ENCODE results near the gene SYNM.
"Not testable (repeated sequence)": the region's sequence is repeated elsewhere in the genome, so short reads cannot be mapped to it uniquely, and the experiment has no call there.

Gene SYNM, protein sequence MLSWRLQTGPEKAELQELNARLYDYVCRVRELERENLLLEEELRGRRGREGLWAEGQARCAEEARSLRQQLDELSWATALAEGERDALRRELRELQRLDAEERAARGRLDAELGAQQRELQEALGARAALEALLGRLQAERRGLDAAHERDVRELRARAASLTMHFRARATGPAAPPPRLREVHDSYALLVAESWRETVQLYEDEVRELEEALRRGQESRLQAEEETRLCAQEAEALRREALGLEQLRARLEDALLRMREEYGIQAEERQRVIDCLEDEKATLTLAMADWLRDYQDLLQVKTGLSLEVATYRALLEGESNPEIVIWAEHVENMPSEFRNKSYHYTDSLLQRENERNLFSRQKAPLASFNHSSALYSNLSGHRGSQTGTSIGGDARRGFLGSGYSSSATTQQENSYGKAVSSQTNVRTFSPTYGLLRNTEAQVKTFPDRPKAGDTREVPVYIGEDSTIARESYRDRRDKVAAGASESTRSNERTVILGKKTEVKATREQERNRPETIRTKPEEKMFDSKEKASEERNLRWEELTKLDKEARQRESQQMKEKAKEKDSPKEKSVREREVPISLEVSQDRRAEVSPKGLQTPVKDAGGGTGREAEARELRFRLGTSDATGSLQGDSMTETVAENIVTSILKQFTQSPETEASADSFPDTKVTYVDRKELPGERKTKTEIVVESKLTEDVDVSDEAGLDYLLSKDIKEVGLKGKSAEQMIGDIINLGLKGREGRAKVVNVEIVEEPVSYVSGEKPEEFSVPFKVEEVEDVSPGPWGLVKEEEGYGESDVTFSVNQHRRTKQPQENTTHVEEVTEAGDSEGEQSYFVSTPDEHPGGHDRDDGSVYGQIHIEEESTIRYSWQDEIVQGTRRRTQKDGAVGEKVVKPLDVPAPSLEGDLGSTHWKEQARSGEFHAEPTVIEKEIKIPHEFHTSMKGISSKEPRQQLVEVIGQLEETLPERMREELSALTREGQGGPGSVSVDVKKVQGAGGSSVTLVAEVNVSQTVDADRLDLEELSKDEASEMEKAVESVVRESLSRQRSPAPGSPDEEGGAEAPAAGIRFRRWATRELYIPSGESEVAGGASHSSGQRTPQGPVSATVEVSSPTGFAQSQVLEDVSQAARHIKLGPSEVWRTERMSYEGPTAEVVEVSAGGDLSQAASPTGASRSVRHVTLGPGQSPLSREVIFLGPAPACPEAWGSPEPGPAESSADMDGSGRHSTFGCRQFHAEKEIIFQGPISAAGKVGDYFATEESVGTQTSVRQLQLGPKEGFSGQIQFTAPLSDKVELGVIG (N-terminal part only)
- total RNA-seq, result 21.4 to 28.8 (median 23.8) reads per million in 4 donors

DNA sequence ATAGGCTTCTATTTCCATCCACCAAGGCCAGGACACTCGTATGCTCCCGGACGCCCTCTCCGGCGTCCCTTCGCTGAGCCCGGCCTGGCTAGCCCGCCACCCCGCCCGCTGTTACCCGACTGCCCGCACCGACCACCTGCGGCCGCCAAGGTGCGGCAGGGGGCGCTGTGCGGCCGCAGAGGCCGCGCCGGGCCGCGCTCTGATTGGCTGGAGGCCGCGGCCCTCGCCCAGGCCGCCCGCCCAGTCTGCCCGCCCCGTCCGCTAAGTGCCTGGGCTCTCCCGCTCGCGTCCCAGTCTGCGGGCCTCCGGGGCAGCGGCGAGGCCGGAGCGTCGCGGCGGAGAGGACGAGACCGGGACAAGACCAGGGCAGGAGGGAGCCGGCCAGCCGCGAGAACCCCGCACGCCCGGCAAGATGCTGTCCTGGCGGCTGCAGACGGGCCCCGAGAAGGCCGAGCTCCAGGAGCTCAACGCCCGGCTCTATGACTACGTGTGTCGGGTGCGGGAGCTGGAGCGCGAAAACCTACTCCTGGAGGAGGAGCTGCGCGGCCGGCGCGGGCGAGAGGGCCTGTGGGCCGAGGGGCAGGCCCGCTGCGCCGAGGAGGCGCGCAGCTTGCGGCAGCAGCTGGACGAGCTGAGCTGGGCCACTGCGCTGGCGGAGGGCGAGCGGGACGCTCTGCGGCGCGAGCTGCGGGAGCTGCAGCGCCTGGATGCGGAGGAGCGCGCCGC is at the start of gene SYNM:
Gene SYNM, plus strand, starts transcription at position 293 of the 726 bp plus-strand sequence. Its CDS starts 120 bp downstream, at position 413.
- peak in 1 of 5 donors; percentile 53 for DNase-seq

DNA sequence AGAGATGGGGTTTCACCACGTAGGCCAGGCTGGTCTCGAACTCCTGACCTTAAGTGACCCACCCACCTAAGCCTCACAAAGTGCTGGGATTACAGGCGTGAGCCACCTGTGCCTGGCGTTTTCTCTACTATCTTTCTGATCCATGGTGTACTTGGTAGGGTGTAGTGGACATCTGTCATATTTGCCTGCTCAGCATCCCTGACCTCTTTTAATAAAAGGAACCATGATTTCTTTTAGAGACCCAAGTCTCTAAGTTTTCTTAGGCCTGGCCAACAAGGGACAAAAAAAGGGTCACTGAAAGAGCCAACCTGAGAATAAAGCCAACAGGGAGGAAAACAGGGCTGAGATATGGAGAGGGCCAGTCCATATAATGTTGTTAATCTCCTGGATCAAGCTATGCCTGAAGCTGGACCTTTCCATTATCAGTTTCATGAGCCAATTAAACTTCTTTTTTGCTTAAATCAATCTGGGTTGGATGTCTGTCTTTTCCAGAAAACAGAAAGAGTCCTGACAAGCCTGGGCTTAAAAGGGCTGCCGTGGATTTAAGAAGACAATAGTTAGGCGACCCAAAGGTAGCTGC is 49.2 kb upstream of the SYNM start:
- no peak for DNase-seq

DNA sequence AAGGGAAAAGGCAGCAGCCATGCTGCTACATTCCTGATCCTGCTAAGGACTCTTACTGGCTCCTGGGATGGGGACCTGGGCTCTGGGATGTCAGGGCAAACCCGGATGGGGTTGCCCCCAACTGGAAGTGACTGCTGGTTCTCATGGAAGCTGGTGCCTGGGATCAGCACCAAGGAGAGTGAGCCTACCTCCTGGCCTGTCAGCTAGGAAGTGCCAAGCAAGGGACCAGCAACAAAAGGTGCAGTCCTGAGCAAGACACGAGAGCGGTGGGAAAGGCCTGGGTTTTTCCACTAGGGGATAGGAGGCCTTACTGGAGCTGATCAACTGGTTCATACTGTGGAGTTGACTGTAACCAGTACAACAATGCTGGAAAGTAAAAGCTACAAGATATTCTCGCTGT is 47.9 kb upstream of the SYNM start:
- DNase-seq, result no peak

DNA sequence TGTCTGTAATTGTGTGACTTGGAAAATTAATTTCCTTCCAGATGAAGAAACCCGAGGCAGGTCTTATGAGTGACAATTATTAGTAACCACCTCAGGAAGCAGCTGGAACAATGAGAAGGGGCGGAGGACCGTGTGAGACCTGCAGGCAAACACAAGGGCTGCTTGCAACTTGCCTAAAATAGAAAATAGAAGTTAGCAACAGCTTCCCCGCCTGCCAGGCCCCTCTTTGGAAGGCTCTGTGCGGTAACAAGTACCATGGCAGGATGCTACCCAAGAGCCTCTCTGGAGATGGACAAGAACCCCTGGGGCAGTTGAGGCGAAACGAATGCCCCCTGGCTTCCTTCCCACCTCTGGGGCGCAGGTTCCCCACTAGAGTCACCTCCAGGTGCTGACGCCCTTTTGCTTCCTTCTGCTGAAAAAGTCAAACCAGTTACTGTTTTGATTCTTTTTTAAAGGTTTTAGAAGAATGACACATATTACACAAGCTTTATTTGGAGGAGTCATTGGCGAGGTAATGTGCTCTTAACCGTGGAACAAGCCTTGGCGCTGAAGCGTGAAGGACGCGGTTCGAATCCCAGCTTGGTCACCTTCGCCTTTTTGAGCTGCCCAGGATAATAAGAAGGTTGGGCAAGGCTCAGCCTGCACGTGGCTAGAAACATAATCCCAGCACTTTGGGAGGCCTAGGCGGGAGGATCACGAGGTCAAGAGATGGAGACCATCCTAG is 47.0 kb upstream of the SYNM start:
- DNase-seq, result no peak

DNA sequence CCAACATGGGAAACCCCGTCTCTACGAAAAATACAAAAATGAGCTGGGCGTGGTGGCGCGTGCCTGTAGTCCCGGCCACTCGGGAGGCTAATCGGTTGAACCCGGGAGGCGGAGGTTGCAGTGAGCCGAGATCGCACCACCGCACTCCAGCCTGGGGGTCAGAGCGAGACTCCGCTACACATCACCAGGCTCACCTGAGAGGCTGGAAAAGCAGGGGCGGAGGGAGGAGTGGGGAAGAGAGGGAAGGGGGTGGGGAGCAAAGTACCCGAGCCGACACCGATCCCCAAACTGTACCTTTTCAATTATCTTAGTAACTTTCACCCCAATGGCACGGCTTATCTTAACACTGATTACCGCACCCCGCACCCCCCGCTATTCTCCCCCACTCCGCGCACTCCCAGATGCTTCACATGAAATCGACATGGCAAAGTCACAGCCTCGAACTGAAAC is 46.4 kb upstream of the SYNM start:
- no peak for DNase-seq

DNA sequence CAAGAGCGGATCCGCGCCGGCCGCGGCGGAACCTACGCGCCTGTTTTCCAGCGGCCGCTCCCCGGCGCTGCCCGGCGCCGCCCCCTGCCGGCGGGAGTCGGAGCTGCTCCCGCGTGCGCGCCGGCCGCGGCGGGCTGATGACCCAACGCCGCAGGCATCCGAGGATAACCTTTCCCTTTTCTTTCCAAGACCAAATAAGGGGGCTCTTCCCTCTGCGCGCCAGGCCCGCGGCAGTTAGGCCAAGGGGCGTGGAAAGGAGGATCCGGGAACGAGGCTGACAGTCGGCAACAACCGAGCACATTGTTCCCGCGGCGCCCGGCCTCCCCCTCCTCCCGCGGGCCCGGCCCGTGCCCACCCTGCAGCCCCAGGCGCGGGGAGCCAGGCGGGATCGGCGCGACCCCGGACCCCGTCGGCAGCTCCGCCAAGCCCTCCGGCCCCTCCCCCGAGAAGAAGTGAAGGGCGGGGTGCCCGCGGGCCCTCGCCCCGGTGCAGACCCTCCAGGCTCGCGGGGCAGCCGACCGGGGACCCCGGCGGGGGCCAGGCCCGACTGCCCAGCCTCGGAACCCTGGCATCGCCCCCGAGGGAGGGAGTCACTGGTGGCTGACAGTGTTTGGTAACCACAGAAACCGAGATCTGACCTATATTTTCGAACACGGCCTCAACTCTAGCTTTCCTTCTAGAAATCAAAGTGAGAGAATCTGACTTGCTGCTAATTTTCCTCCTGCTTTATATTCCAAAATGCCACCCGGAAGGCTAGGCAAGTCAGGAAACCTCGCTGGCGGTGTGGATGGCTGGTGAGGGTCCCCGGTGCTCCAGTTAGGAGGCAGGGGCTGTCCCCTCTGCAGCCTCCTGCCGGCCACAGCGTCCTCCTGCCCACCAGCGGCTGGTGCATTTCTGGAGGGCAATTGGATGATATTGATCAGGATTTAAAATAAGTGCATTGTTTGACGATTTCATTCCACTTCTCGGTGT is 45.6 kb upstream of the SYNM start:
- peak in 2 of 5 donors; percentile 24 for DNase-seq

DNA sequence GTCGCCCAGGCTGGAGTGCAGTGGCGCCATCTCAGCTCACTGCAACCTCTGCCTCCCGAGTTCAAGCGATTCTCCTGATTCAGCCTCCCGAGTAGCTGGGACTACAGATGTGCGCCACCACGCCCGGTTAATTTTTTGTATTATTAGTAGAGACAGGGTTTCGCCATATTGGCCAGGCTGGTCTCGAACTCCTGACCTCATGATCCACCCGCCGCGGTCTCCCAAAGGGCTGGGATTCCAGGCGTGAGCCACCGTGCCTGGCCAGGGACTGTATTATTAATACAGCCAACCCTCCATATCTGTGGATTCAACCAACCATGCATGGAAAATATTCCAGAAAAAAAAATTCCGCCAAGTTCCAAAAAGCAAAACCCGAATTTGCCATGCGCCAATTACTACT is 44.7 kb upstream of the SYNM start:
- not testable (repeated sequence) for DNase-seq

DNA sequence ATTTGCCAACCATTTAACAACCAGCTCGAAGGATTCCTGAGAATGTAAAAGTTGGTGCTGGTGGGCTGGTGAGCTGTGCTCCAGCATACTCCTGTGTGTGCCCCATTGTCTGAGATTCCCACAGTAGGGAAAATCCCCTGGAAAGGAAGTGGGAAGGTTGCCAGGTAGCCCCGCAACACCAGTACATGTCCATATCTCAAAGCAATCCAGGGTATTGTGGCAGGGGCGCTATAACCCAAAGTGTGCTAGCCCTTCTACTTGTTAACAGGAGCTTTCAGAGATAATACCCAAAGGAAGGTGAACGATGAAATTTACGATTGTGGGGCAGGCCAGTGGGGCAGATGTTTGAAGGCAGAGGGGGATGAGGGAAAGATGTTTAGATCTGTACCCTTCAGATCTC is 42.7 kb upstream of the SYNM start:
- DNase-seq, result no peak

DNA sequence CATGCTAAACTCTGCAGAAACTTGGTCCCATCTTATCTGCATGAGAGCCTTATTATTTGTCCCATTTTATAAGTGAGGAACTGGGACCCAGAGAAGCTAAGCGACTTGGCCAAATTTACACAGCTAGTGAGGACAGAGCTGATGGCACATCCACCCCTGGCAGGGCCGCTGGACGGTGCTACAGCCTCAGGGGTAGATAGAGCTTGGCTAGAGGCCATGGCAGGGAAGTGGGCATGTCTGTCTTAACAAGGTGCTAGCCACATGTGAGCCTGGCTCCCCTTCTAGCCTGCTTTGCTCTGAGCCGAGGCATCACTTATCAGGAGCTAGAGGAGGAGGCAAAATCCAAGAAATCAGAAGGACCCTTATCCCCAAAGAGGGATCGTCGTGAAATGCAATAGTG is 36.7 kb upstream of the SYNM start:
- no peak for DNase-seq

DNA sequence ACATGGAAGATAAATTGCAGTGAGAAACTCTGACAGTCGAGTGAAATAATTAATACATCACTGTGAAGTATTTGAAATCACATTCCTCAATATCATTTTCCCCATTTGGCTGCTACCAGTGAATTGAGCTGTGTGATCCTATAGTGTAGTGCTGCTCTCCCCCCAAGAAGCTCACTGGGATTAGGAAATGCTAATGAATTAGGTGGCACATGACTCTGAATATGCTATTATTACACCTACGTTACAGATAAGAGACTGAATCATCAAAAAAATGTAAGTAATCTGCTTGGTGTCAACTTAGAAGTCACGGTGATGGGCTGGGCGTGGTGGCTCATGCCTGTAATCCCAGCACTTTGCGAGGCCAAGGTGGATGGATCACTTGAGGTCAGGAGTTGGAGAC is 34.7 kb upstream of the SYNM start:
- DNase-seq, result no peak

DNA sequence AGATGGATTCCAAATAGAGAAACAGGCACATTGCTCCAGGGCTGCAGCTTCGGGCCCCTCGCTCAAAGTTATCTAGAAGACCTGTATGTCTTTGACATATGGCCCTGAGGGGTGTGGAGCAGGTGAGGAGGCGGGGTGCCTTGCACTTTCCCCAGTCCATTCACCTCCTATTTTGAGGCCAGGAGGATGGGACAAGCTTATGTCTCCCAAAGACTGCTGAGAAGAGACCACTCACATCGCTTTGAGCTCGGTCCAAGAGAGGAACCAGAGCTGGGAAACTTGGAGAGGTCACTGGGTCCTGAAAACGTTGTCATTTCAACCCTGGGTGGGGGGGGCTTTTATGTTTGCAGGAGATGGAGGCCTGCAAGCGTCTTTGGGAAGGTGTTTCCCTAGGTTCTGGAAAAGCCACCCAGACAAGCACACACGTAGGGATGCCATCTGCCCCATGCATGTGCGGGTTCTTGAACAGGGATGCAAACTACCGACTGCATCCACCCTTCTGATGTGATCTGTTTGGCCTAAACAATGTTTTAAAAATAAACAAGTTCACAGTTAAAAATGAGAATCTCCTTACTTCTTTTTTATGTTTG is 33.7 kb upstream of the SYNM start:
- DNase-seq, result no peak

DNA sequence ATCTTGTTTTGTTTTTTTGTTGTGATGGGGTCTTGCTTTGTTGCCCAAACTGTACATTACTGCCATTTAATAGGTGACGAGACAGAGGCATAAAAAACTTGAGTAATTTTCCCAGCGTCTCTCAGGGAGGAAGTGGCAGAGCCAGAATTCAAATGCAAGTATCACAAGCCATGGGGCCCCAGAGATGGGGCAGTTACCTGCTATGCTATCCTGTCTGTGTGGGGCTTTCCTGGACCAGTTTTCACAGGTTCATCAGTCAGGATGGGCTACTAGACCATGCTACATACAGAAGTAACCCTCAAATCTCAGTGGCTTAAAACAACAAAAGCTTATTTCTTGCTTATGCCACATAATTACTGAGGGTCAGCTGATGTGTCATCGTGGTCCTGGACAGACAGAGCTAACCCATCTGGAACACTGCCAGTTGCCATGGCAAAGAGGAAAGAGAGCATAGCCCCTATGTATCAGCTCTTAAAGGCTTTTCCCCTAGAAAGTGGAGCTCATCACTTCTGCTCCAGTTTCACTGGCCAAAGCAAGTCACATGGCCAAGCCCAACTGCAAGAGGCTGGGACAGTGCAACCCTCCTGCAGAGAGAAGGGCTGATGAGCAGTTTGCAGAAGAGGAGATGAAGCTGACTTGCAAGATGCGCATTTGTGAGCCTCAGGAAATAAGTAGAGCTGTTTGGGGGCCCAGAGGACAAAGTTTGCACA is 31.7 kb upstream of the SYNM start:
- no peak for DNase-seq

DNA sequence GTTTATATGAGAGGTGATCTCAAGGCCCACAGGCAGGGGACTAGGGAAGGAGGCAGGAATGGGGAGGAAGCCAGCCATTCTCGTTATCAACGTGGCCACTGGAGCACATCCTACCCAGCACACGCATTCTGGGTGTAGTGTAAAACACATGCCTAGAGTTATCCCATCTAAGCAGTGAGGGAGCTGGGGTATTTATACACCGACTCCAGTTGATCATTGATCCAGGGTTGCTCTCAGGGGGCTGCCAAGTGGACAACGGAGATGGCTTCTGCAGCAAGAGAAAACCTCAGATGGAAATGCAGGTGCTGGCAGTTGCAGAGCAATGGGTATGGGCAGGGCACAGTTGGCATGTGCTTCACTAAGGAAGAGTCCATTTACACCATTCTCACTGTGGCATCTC is 30.4 kb upstream of the SYNM start:
- no peak for DNase-seq

DNA sequence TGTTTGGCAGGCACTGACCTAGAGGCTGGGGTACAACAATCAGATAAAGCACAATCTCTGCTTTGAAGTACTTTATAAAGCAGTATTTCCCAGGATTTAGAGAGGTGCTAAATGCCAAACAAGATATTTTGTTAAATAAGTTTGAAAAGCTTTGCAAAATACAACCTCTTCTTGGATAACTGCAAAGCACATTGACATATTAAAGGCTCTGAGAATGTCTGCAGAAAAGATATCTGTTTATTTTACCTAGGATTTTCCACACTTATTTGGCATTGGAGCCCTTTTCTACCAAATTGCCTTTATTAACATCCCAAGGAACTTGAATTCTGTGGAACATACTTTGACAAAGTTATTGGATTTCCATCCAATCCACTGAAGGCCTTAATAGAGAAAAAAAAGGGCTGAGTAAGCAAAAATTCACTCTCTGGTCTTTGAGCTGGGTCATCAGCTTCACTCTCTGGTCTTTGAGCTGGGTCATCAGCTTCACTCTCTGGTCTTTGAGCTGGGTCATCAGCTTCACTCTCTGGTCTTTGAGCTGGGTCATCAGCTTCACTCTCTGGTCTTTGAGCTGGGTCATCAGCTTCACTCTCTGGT is 29.7 kb upstream of the SYNM start:
- not testable (repeated sequence) for DNase-seq

DNA sequence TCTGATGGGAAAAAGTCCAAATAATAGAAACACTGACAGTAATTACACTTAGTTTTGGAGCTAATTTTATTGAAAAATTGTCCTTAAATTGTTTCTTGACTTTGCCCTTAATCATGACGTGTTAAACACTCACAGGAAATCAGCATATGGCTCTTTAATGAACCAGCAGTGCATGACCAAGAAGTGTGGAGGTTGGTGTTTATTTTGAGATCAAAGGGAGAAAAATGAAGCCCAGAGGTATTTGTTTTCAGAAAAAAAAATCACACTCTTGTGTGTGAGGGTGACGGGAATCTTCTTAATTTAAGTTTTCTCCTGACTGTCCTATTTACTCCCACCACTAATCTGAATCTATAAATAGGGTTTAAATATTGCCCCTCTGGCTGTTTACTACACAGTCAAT is 28.8 kb upstream of the SYNM start:
- DNase-seq, result no peak

DNA sequence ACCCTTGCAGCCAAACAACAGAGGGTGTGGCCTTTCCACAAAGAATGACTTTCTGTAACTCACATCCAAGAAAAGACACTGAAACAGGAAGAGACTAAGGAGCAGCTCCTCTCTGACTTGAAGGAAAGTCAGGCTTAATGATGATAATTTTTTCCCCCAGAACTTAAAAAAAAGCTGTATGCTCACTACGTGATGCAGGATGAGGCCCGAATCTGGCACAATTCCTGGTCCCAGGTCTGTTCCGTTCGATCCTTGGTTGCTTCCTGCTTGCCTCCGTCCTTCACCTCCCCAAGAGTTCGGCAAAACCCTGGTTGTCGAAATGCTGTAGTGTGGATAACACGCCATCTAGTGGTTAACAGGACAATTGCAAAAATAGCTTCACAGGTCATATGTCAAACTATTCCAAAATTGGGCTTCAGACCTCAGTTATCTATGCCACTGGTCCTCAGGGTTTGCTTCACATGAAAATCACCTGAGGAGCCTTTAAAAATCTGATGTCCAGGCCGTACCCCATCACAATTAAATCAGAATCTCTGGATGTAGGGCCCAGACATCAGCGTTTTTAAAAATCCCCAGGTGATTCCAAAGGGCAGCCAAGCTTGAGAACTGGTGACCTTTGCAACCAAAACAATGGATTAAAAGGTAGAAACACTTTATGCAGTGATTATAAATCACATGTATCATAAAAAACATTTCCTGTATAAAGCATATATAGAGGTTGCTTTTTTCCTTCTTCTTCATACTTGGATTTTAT is 28.1 kb upstream of the SYNM start:
- DNase-seq, result peak in 2 of 5 donors; percentile 17 to 67

DNA sequence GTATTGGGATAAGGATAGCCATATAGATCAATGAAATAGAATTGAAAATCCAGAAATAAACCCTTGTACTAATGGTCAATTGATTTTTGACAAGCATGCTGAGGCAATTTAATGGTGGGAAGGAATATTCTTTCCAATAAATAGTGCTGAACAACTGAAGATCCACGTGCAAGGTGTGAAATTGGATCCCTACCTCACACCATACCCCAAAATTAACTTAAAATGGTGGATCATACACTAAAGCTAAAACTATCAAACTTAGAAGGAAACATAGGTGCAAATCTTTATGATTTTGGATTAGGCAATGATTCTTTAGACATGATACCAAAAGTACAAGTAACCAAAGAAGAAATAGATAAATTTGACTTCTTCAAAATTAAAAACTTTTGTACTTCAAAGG is 22.1 kb upstream of the SYNM start:
- DNase-seq, result no peak

Data from T-helper 1 cell (primary cell).